Fibroblast of the conjunctiva (primary cell): ENCODE data around the gene PSMA7.

Source experiments
- DNase-seq: peaks from one replicate; pipeline ENCODE4 v3.0.0-alpha.2; 2010; ENCODE audit warnings: low read depth

The PSMA7 gene

GRCh38 chr20:62087227-62087626, 56.0 kb downstream of the PSMA7 start:
- DNase-seq = no peak
